PFSK-1 (cell line): ENCODE data around the gene ARL14EPL.

ENCODE experiments used
- POLR2AphosphoS5 ChIP-seq: IDR thresholded peaks from 2 replicates; pipeline ENCODE4 v1.6.1; 2012; ENCODE audit warnings: low read depth, mild to moderate bottlenecking, control low read depth, low read length, moderate library complexity
- SIN3A ChIP-seq: IDR thresholded peaks from 2 replicates; pipeline ENCODE4 v1.6.1; 2012; ENCODE audit warnings: mild to moderate bottlenecking, low read length, moderate library complexity, borderline replicate concordance; ENCODE audit not compliant: insufficient read depth

DNA sequence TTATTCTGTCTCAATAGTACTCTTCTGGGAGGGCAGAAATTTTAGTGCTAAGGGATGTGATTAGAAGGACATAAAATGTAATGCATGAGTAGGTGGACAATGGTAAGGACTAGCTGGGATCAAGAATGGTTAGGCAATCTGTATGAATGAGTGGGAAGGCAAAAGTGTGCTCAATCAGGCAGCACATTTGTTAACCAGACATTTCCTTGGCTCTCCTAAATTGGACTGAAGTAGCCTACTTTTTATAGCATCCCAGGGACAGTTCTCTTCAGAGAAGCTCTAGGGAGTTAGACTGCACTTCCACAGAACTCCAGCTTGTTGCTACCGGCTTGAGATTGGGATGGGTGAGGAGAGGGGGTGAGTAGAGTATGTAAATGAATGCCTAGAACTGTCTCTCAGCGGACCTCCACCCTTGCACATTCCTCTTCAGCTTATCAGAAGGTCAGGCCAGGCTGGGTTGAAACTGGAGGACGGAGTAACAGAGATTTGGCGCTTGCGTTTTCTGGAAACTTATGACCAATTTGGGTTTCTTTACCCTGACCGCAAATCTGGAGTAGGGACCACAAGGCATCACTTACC, 19.0 kb upstream of the ARL14EPL start:
- TF ChIP-seq POLR2AphosphoS5 = no peak
- no peak for TF ChIP-seq SIN3A
